ENCODE data around the gene PSMC2. TPM values are rescaled to one million over a fixed set of nuclear protein-coding genes. Genes with fewer than 3 reads are reported as not detected.

The PSMC2 gene
- total RNA-seq, 1 experiment from 2014 or later: 171 TPM

- H3K36me3 ChIP-seq (ENCODE audit: control insufficient read depth, insufficient read depth, low read length): peaks cover 39% of the 10 kb centered on the region
- ATAC-seq: no peak
Measured at GRCh38 chr7:103338864-103339263, 8.6 kb upstream of the PSMC2 start.

DNA sequence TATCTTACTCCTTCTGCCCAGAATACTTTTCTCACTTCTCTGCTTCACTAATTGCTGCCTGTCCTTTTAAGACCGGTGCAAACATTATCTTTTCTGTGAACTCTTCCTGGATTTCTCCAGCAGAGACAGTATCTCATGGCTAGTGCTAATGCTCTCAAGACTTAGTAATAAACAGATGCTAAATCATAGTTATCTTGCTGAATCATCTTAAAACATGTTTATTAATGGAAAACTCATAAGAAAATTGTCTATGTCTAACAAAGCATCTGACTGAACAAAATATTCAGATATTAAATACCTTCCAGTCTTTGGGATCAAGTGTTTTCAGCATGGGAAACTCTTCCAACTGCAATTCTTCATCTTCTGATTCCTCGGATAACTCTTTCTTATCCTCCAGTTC lies 6.0 kb upstream of the PSMC2 start:
- ChIA-PET POLR2A (no interaction called here), CTCF (no interaction called here)
- TF ChIP-seq SIN3A (IDR thresholded peaks at IDR 0.05; ENCODE audit: borderline replicate concordance, insufficient read depth, low read depth, low read length): no peak
- no peak for TF ChIP-seq TCF7L2 (IDR thresholded peaks at IDR 0.05; ENCODE audit: low read depth, low read length)
- TF ChIP-seq, protein P1, sequence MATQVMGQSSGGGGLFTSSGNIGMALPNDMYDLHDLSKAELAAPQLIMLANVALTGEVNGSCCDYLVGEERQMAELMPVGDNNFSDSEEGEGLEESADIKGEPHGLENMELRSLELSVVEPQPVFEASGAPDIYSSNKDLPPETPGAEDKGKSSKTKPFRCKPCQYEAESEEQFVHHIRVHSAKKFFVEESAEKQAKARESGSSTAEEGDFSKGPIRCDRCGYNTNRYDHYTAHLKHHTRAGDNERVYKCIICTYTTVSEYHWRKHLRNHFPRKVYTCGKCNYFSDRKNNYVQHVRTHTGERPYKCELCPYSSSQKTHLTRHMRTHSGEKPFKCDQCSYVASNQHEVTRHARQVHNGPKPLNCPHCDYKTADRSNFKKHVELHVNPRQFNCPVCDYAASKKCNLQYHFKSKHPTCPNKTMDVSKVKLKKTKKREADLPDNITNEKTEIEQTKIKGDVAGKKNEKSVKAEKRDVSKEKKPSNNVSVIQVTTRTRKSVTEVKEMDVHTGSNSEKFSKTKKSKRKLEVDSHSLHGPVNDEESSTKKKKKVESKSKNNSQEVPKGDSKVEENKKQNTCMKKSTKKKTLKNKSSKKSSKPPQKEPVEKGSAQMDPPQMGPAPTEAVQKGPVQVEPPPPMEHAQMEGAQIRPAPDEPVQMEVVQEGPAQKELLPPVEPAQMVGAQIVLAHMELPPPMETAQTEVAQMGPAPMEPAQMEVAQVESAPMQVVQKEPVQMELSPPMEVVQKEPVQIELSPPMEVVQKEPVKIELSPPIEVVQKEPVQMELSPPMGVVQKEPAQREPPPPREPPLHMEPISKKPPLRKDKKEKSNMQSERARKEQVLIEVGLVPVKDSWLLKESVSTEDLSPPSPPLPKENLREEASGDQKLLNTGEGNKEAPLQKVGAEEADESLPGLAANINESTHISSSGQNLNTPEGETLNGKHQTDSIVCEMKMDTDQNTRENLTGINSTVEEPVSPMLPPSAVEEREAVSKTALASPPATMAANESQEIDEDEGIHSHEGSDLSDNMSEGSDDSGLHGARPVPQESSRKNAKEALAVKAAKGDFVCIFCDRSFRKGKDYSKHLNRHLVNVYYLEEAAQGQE (IDR thresholded peaks at IDR 0.05; ENCODE audit: insufficient read depth in 1 of 2, low read depth in 2 of 2, low read length in 1 of 2): no peak
- no peak for TF ChIP-seq POLR2AphosphoS5 (IDR thresholded peaks at IDR 0.05; ENCODE audit: low read depth, low read length)
- TF ChIP-seq CTCF (IDR thresholded peaks at IDR 0.05): no peak
- Histone ChIP-seq H3K4me3 (ENCODE audit: low read depth in 2 of 2, low read length in 2 of 2) (no peak overlapping the region), H3K4me1 (ENCODE audit: control insufficient read depth, insufficient read depth, low read length) (peaks cover 7% of the 10 kb centered on the region), H3K9me3 (ENCODE audit: control insufficient read depth, insufficient read depth, low read depth, low read length) (no peaks in the 10 kb centered on the region), H3K27ac (ENCODE audit: low read length) (no peak overlapping the region), H3K27me3 (ENCODE audit: control insufficient read depth, insufficient read depth, low read length) (no peaks in the 10 kb centered on the region), H3K36me3 (ENCODE audit: control insufficient read depth, insufficient read depth, low read length) (peaks cover 39% of the 10 kb centered on the region)
- BruUV-seq (replicated peaks): no TSS peak
- no peak for ATAC-seq
- intact Hi-C loops (cut with micrococcal nuclease; ENCODE audit: unreplicated experiment) (no loop called here), in situ Hi-C loops (cut with HindIII; ENCODE audit: low pct_unique_long_range_greater_than_20kb, low sequenced_read_pairs) (no loop called here)
- no peak for DNase-seq (ENCODE audit: low read depth, low spot score)

More at GRCh38 chr7:103338864-103339263, 8.6 kb upstream of the PSMC2 start:
- BruUV-seq (replicated peaks): no TSS peak
- Histone ChIP-seq H3K27ac (ENCODE audit: low read length) (no peak overlapping the region), H3K9me3 (ENCODE audit: control insufficient read depth, insufficient read depth, low read depth, low read length) (no peaks in the 10 kb centered on the region), H3K4me1 (ENCODE audit: control insufficient read depth, insufficient read depth, low read length) (peaks cover 6% of the 10 kb centered on the region), H3K27me3 (ENCODE audit: control insufficient read depth, insufficient read depth, low read length) (no peaks in the 10 kb centered on the region), H3K4me3 (ENCODE audit: low read depth in 2 of 2, low read length in 2 of 2) (no peak overlapping the region)
- intact Hi-C loops (cut with micrococcal nuclease; ENCODE audit: unreplicated experiment) (no loop called here), in situ Hi-C loops (cut with HindIII; ENCODE audit: low pct_unique_long_range_greater_than_20kb, low sequenced_read_pairs) (no loop called here)
- POLR2A ChIA-PET: no interaction called here
- CTCF ChIA-PET: no interaction called here
- no peak for TF ChIP-seq POLR2AphosphoS5 (IDR thresholded peaks at IDR 0.05; ENCODE audit: low read depth, low read length)
- TF ChIP-seq TCF7L2 (IDR thresholded peaks at IDR 0.05; ENCODE audit: low read depth, low read length): no peak
- TF ChIP-seq, protein P1 (IDR thresholded peaks at IDR 0.05; ENCODE audit: insufficient read depth in 1 of 2, low read depth in 2 of 2, low read length in 1 of 2): no peak
- TF ChIP-seq CTCF (IDR thresholded peaks at IDR 0.05): no peak
- TF ChIP-seq SIN3A (IDR thresholded peaks at IDR 0.05; ENCODE audit: borderline replicate concordance, insufficient read depth, low read depth, low read length): no peak
- no peak for DNase-seq (ENCODE audit: low read depth, low spot score)
